Measurements from ENCODE around the gene NELFCD.

- TF ChIP-seq, protein P1, sequence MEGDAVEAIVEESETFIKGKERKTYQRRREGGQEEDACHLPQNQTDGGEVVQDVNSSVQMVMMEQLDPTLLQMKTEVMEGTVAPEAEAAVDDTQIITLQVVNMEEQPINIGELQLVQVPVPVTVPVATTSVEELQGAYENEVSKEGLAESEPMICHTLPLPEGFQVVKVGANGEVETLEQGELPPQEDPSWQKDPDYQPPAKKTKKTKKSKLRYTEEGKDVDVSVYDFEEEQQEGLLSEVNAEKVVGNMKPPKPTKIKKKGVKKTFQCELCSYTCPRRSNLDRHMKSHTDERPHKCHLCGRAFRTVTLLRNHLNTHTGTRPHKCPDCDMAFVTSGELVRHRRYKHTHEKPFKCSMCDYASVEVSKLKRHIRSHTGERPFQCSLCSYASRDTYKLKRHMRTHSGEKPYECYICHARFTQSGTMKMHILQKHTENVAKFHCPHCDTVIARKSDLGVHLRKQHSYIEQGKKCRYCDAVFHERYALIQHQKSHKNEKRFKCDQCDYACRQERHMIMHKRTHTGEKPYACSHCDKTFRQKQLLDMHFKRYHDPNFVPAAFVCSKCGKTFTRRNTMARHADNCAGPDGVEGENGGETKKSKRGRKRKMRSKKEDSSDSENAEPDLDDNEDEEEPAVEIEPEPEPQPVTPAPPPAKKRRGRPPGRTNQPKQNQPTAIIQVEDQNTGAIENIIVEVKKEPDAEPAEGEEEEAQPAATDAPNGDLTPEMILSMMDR (optimal IDR thresholded peaks at IDR 0.05 in 1 of 3, IDR thresholded peaks at IDR 0.05 in 1 of 3, conservative IDR thresholded peaks at IDR 0.05 in 1 of 3; ENCODE audit: extremely low read depth in 1 of 3, insufficient read depth in 2 of 3, low read length in 3 of 3): no peak
- no peak for TF ChIP-seq EZH2 (IDR thresholded peaks at IDR 0.05; ENCODE audit: low read length)
Observed at GRCh38 chr20:59013031-59013951, 32.2 kb downstream of the NELFCD start.

Data from keratinocyte (primary cell).